K562 (cell line): ENCODE data around the gene PRM2.

Experiments used
- ZC3H8 ChIP-seq: fragments of 450-650 bp; IDR thresholded peaks from 2 replicates; pipeline ENCODE4 v1.6.1; 2017
- TF ChIP-seq, protein P1 (sequence below): IDR thresholded peaks from 3 replicates; pipeline ENCODE4 v1.6.1; 2011; ENCODE audit warnings: borderline replicate concordance, mild to moderate bottlenecking; ENCODE audit not compliant: insufficient read length, insufficient read depth
- TF ChIP-seq, protein P2 (sequence below): fragments of 250-450 bp; sonication (Bioruptor Pico); IDR thresholded peaks from 2 replicates; pipeline ENCODE4 v1.5.0; 2021; ENCODE audit warnings: mild to moderate bottlenecking, borderline replicate concordance

DNA sequence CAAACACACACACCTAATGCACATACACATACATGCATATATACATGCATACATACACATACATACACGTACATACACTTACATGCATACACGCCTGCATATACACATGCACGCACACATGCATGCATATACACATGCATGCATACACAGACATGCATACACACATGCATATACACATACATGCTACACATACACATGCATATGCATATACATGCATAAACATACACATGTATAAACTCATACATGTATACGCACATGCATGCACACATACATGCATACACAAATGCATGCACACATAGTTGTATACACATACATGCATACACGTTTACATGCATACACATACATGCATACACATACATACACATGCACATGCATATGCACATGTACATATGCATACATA lies 45.4 kb upstream of the PRM2 start:
- TF ChIP-seq ZC3H8, result no peak
- TF ChIP-seq, protein P1, sequence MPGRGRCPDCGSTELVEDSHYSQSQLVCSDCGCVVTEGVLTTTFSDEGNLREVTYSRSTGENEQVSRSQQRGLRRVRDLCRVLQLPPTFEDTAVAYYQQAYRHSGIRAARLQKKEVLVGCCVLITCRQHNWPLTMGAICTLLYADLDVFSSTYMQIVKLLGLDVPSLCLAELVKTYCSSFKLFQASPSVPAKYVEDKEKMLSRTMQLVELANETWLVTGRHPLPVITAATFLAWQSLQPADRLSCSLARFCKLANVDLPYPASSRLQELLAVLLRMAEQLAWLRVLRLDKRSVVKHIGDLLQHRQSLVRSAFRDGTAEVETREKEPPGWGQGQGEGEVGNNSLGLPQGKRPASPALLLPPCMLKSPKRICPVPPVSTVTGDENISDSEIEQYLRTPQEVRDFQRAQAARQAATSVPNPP, result no peak
- TF ChIP-seq, protein P2, sequence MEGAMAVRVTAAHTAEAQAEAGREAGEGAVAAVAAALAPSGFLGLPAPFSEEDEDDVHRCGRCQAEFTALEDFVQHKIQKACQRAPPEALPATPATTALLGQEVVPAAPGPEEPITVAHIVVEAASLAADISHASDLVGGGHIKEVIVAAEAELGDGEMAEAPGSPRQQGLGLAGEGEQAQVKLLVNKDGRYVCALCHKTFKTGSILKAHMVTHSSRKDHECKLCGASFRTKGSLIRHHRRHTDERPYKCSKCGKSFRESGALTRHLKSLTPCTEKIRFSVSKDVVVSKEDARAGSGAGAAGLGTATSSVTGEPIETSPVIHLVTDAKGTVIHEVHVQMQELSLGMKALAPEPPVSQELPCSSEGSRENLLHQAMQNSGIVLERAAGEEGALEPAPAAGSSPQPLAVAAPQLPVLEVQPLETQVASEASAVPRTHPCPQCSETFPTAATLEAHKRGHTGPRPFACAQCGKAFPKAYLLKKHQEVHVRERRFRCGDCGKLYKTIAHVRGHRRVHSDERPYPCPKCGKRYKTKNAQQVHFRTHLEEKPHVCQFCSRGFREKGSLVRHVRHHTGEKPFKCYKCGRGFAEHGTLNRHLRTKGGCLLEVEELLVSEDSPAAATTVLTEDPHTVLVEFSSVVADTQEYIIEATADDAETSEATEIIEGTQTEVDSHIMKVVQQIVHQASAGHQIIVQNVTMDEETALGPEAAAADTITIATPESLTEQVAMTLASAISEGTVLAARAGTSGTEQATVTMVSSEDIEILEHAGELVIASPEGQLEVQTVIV (CRISPR knock-in tag), result no peak
